Measurements from ENCODE around the gene TPRG1.

GRCh38 chr3:189157232-189158007 is 14.4 kb upstream of the TPRG1 start:
- TF ChIP-seq ZNF146 (CRISPR knock-in tag; IDR thresholded peaks at IDR 0.05; ENCODE audit: unreplicated experiment), result no peak
- no peak for TF ChIP-seq IRF1 (CRISPR knock-in tag; IDR thresholded peaks at IDR 0.05; ENCODE audit: borderline replicate concordance)
- TF ChIP-seq SMARCB1 (IDR thresholded peaks at IDR 0.05; ENCODE audit: insufficient read length, low read depth), result no peak
- TF ChIP-seq TFAP4 (CRISPR knock-in tag; IDR thresholded peaks at IDR 0.05; ENCODE audit: borderline replicate concordance), result no peak
- TF ChIP-seq ZBTB17 (CRISPR knock-in tag; IDR thresholded peaks at IDR 0.05), result no peak
- no peak for TF ChIP-seq CTCF (IDR thresholded peaks at IDR 0.05 in 2 of 3, conservative IDR thresholded peaks at IDR 0.05 in 1 of 3; ENCODE audit: insufficient read depth in 2 of 3, low read depth in 1 of 3, low read length in 3 of 3)
- TF ChIP-seq MYC (IDR thresholded peaks at IDR 0.05; ENCODE audit: low read depth, low read length), result no peak
- TF ChIP-seq MYC (CRISPR knock-in tag; IDR thresholded peaks at IDR 0.05; ENCODE audit: borderline replicate concordance, low read depth), result no peak
- TF ChIP-seq LEF1 (IDR thresholded peaks at IDR 0.05), result no peak
- TF ChIP-seq YY1 (IDR thresholded peaks at IDR 0.05; ENCODE audit: borderline replicate concordance in 1 of 3, control insufficient read depth in 1 of 3, extremely low read depth in 1 of 3, insufficient read depth in 3 of 3, insufficient read length in 1 of 3, insufficient replicate concordance in 2 of 3, low read depth in 1 of 3, low read length in 2 of 3), result no peak
- no peak for TF ChIP-seq NR2C2 (CRISPR knock-in tag; IDR thresholded peaks at IDR 0.05)
- TF ChIP-seq NR2C2 (tag; IDR thresholded peaks at IDR 0.05), result no peak
- TF ChIP-seq CBX5 (IDR thresholded peaks at IDR 0.05; ENCODE audit: borderline replicate concordance, low read depth), result no peak
- TF ChIP-seq BHLHE40 (IDR thresholded peaks at IDR 0.05; ENCODE audit: low read length), result no peak
- no peak for TF ChIP-seq ZNF212 (CRISPR knock-in tag; IDR thresholded peaks at IDR 0.05)
- TF ChIP-seq KDM5B (IDR thresholded peaks at IDR 0.05; ENCODE audit: insufficient replicate concordance, low read depth, low read length), result no peak

Measured in K562 (cell line).